ENCODE data around the gene GPC6. TPM values are rescaled to one million over a fixed set of nuclear protein-coding genes. Genes with fewer than 3 reads are reported as not detected.

GPC6 gene
- total RNA-seq, 1 donor from 2014 or later, result 8.4 TPM

GRCh38 chr13:93399212-93399611, 172.6 kb downstream of the GPC6 start:
- intact Hi-C loops (cut with DNase I), result no loop called here
- Histone ChIP-seq H3K4me1 (no peaks in the 10 kb centered on the region), H3K27me3 (no peaks in the 10 kb centered on the region), H3K9me3 (no peaks in the 10 kb centered on the region), H3K27ac (no peak overlapping the region), H3K36me3 (no peaks in the 10 kb centered on the region), H3K4me3 (no peak overlapping the region)
- TF ChIP-seq, protein P1, sequence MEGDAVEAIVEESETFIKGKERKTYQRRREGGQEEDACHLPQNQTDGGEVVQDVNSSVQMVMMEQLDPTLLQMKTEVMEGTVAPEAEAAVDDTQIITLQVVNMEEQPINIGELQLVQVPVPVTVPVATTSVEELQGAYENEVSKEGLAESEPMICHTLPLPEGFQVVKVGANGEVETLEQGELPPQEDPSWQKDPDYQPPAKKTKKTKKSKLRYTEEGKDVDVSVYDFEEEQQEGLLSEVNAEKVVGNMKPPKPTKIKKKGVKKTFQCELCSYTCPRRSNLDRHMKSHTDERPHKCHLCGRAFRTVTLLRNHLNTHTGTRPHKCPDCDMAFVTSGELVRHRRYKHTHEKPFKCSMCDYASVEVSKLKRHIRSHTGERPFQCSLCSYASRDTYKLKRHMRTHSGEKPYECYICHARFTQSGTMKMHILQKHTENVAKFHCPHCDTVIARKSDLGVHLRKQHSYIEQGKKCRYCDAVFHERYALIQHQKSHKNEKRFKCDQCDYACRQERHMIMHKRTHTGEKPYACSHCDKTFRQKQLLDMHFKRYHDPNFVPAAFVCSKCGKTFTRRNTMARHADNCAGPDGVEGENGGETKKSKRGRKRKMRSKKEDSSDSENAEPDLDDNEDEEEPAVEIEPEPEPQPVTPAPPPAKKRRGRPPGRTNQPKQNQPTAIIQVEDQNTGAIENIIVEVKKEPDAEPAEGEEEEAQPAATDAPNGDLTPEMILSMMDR (IDR thresholded peaks at IDR 0.05), result no peak
- ATAC-seq, result no peak
- DNase-seq, result no peak

- Histone ChIP-seq H3K36me3 (no peaks in the 10 kb centered on the region), H3K4me3 (no peak overlapping the region), H3K27ac (no peak overlapping the region), H3K27me3 (no peaks in the 10 kb centered on the region), H3K4me1 (no peaks in the 10 kb centered on the region), H3K9me3 (no peaks in the 10 kb centered on the region)
- no peak for ATAC-seq
- no peak for DNase-seq
- TF ChIP-seq, protein P1 (IDR thresholded peaks at IDR 0.05), result no peak
- intact Hi-C loops (cut with DNase I), result no loop called here
These were observed 179.5 kb downstream of the GPC6 start for GRCh38 chr13:93406136-93406535.

DNA sequence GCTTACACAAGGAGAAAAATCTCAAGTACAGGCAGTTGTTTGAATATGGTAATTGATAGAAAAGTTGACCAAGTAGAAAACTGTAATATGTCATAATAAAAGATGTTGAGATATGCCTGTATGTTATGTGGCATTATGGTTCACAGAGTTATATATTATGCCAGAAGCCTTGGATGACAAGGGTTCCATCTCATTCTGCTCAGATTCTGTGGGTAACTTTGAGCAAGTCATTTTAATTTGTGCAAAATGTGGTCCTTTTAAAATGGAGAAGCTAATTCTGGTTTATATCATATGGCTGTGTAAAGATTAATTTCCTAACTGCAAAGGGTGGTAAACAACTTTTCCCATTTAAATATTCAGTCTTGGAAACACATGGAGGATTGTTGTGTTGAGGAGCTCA, 180.9 kb downstream of the GPC6 start:
- no peak for DNase-seq
- H3K36me3 ChIP-seq, result no peaks in the 10 kb centered on the region
- no peaks in the 10 kb centered on the region for H3K27me3 ChIP-seq
- intact Hi-C loops (cut with DNase I), result no loop called here
- no peaks in the 10 kb centered on the region for H3K4me1 ChIP-seq
- H3K9me3 ChIP-seq, result no peaks in the 10 kb centered on the region
- TF ChIP-seq, protein P1 (IDR thresholded peaks at IDR 0.05), result no peak
- H3K4me3 ChIP-seq, result no peak overlapping the region
- no peak overlapping the region for H3K27ac ChIP-seq
- ATAC-seq, result no peak

GRCh38 chr13:93409001-93409400, 182.4 kb downstream of the GPC6 start:
- TF ChIP-seq, protein P1 (IDR thresholded peaks at IDR 0.05), result no peak
- DNase-seq (no peak), ATAC-seq (no peak)
- no peaks in the 10 kb centered on the region for H3K27me3 ChIP-seq
- no peak overlapping the region for H3K27ac ChIP-seq
- H3K4me3 ChIP-seq, result no peak overlapping the region
- no peaks in the 10 kb centered on the region for H3K36me3 ChIP-seq
- no peaks in the 10 kb centered on the region for H3K9me3 ChIP-seq
- H3K4me1 ChIP-seq, result no peaks in the 10 kb centered on the region
- intact Hi-C loops (cut with DNase I), result no loop called here

DNA sequence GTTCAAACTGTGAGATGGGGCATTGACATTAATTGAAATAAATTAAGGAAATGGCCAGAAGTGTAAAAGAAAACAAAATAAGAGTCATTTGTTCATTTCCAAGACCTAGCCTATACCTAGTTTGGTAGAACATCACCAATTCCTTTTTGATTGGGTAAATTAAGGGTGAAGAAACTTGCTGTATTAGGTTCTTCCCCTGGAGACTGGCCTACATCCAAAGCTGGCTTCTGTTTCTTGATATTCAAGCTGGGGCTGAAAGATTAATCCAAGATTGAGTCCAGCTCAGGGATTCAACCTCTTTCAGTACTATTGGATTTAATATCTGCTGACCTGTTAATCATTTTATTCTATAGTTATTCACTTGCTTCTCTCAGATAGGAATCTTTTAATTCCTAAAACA, 183.2 kb downstream of the GPC6 start:
- DNase-seq, result no peak
- H3K27me3 ChIP-seq, result no peaks in the 10 kb centered on the region
- no peak overlapping the region for H3K27ac ChIP-seq
- ATAC-seq, result no peak
- intact Hi-C loops (cut with DNase I), result no loop called here
- H3K4me3 ChIP-seq, result no peak overlapping the region
- H3K4me1 ChIP-seq, result no peaks in the 10 kb centered on the region
- TF ChIP-seq, protein P1 (IDR thresholded peaks at IDR 0.05), result no peak
- H3K36me3 ChIP-seq, result no peaks in the 10 kb centered on the region
- H3K9me3 ChIP-seq, result no peaks in the 10 kb centered on the region

DNA sequence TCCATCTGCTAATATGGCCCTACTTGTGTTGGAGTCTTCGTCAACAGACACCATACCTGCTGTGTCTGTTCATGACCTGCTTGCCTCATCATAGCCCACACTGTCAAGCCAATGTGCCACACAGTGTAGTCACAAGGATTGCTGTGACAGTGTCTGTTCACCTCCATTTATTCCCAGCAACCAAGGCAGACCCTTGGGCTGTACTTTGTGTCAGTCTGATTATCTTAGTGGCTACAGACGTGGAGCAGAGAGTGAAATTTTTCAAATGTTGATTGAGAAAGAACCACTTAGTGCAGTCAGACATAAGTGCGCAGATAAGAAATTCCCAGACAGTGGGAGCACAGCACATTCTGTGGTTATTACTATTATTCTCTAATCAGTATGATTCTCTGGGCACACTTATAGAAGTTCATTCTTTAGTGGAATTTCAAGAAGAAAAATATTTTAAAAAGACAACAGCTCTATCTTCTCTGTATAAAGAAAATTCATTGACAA, 184.6 kb downstream of the GPC6 start:
- TF ChIP-seq, protein P1 (IDR thresholded peaks at IDR 0.05), result no peak
- Histone ChIP-seq H3K9me3 (no peaks in the 10 kb centered on the region), H3K27me3 (no peaks in the 10 kb centered on the region), H3K4me1 (no peaks in the 10 kb centered on the region), H3K27ac (no peak overlapping the region), H3K4me3 (no peak overlapping the region), H3K36me3 (no peaks in the 10 kb centered on the region)
- DNase-seq (no peak), ATAC-seq (no peak)
- intact Hi-C loops (cut with DNase I), result no loop called here

Measured in upper lobe of right lung (tissue), 1 donor.